Measurements from ENCODE around the gene CCDC24.

Gene CCDC24

GRCh38 chr1:44044071-44044801 is 52.8 kb downstream of the CCDC24 start:
- DNase-seq = no peak

- DNase-seq = no peak
Measured at GRCh38 chr1:44045064-44045463, 53.7 kb downstream of the CCDC24 start.

Data from fibroblast of skin of abdomen (primary cell).